8988T (cell line): ENCODE results near the gene KLF7.
A peak's percentile ranks its signal among the peaks of the same experiment; 100 is the strongest.

Source experiments
- DNase-seq: peaks from one replicate; pipeline ENCODE4 v3.0.0; 2011

KLF7 gene

DNA sequence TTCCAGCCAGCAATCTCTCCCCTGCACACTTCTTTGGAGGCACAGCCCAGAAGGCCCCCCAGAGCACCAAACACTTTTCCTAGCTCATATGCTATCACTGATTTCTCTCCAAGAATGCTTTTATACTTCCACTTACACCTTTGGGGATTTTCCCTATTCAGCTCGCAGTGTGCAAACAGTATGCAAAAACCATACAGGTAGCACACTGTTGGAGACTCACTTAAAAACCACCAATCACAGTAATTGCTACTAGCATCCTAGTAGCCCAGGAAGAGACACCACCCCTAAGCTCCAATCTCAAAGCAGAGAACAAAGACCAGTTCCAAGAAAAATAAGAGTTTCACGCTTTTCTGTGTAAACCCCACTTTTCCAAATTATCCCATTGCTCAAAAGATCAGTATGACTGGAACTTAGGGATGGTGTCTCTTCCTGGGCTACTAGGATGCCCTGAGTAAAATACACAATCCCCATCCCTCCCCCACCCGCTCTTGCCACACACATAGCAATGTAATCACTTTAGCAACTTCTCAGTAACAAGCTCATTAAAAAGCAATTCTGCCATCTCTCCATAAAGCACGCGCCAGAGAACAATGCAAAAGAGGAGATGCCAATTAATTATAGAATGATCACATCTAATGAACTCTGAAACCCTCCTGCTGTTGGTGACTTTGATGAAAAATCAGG, 43.0 kb downstream of the KLF7 start:
- no peak for DNase-seq

DNA sequence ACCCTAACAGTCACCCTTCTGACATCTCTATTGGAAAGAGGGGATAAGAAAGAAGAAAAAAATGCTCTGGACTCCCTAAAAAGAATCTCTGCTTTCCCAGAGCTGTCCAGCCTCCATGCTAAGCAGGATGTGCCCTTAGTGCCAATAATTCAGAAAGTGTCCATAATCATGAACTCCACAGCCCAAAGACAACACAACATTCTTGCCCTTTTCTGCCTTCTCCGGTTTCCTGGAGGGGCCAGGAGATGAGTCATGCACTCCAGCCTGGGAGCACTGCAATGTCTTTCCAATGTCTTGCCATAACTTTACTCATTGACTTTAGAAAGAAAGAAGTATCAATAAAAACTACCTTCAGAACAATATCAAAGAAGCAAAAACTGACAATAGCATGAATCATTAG, 44.0 kb downstream of the KLF7 start:
- DNase-seq = peak; percentile 21

DNA sequence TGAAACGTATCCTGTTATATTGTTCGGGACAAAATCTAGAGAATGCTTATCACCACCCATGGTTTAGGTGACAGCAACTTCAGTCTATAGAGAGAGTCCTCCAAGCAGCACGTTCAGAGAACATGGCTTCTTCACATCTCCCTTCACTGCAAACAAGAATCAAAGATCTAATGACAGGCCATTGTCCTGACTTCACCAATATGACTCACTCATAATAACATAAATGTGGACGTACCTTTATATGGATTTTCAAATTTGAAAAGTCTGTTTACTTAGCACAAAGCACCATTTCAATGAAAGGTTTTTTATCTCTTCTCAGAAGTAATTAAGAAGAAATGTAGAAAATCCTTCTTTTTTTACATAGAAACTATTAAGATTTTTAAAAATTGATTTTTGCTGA, 46.7 kb downstream of the KLF7 start:
- DNase-seq = no peak

DNA sequence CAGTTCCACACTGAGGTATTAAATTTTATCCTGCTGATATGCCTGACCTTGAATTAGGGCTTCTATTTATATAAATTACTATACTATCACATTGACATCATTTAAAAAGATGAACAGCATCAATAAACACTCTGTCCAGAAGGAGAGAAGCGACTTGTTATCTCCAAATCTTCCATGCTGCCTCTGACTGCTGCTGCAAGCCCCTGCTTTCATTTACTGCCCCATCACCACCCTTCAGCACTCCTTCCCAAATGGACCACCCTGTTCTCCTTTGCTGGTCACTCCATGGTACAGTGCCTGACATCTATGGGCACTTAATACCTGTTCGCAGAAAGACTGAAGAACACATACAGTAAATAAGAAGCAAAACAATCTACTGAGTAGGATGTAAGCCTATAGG, 48.1 kb downstream of the KLF7 start:
- DNase-seq = no peak

DNA sequence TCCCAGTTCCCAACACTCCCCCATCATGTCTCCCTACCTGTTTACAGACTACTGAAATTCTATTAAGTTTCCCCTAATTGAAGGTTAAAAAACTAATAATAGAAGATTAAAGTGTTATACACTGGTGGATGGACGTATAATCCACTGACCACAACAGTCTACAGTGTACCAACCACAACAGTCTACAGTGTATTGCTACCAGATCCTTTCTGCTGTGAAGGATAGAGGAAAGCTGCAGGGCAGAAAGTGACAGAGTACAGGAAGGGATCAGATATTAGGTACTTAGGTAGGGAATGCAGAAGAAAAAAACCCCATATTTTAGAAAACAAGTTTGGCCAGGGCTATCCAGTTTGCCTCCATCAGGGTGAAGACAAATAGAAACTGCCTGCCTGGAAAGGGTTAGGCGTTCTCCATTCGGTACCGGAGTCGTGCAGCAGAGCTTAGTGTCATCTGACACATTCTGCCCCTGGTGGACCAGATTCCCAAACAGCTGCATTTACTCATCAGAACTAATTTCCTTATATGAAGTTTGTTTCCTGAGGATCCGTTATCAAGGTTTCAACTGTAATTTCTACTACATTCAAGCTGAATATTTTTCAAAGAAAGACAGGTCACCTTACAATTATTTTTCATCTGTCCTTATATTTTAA, 49.9 kb downstream of the KLF7 start:
- no peak for DNase-seq

DNA sequence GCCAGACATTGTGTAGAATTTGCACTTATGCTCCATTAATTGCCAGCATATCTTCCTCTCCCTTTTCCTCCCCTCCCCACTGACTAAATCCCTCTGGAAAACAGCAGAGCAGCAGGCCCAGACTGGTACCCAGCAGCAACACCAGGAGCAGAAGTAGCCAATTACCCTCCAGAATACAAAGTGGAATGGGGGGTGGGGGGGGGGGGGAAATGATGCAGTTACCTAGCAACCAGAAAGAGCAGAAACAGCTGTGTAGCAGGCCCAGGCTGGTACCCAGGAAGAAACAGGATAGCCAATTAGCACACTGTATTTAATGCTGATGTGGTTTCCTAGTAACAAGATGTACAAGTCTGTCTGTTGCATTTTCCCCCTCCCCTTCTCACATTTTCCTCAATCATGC, 52.3 kb downstream of the KLF7 start:
- no peak for DNase-seq

DNA sequence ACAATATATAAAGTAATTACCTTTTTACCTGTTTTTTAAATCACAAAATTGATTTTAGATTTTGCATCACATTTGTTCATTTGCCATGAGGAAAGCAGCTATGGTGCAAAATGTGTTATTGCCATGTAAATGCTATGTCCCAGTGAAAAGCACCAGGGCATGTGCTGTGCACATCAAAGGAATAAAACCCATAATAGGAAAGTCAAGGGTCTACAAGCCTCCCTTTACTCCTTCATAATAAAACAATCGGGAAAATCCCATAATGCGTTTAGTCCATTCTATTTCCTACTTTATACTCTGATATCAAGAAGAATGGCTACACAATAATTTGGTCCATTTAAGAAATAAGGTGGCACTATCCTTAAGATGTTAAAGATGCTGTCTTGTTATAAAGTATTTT, 53.0 kb downstream of the KLF7 start:
- DNase-seq = no peak

DNA sequence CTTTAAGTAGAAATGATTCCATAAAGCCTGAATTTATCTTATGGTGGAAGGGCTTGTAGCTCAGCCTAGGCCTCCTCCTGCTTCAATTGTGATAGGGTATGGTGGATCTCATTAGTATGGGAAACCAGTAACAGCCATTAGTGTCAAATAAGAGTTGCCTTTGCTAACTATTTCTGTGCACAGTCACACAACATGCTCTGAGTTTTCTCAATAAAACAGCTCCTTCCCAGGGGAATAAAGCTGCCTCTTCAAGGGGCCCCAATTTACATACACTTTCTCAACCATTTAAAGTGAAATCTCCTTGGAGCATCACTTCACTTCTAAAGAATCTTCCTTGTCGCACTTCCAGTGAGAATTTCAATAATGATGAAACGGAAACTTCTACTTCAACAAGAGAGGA, 53.4 kb downstream of the KLF7 start:
- no peak for DNase-seq

DNA sequence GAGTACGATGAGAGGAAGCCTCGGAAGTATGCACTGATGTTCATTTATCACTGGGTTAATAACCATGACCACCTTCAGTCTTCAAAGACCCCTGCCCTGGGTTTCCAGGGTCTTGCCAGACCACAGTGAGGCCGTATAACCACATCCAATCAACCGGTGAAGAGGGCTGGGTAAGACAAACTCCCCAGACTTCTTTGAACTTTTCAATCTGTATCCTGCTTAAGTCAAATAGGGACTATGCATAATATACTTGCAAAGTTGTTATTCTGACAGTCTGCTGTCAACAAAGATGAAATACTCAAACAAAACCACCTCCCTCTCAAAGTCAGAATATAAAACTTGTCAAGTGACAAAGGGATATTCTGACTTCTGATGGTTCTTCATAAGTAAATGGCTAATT, 54.0 kb downstream of the KLF7 start:
- no peak for DNase-seq

DNA sequence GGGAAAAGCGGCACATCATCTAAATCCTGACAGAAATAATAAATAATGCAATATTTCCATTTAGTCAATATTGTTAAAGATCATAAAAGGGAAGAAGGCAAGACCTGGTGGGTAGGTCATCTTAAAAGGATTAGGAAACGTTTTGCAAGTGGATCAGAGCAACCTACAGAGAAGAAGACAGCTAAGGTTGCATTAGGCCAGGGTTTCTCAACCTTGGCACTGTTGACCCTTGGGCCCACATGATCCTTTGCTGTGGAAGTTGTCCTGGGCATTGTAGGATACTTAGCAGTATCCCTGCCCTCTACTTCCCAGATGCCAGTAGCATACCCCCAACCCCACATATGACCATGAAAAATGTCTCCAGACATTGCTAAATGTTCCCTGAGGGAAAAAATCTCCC, 55.0 kb downstream of the KLF7 start:
- no peak for DNase-seq

DNA sequence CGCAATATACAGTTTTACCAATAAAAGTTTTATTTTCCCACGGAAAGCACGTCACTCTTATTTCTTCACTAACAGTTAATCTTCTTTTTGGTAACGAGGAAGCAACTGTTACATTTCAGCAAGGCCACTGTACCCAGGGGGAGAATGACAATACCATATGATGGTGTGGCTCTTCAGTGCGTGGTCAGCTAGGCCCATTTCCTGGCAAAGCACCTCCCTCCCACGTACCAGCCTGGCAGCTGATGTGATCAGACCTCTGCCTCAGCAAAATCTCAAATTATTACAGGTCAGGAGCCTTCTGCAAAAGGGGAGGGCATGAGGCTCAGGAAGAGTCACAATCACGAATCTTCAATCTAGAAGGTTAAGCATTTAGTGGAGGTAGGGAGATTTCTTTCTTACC, 55.4 kb downstream of the KLF7 start:
- no peak for DNase-seq

DNA sequence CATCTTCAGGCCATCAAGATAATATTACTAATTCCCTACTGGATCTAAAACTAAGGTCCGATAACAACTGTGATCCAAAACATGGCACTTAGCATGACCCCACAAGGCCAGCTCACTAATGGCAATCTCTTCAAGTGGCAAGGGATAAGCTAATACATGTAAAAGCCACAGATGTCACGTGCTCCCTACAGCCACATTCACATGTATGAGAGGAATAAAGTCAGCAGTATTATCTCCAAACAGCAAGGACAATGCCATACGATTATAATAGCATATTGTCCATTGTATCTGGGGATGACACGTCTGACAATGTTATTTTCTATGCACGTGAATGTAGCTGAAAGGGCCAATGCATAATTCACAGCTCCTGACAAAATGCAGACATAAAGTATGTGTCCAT, 56.0 kb downstream of the KLF7 start:
- DNase-seq = no peak

DNA sequence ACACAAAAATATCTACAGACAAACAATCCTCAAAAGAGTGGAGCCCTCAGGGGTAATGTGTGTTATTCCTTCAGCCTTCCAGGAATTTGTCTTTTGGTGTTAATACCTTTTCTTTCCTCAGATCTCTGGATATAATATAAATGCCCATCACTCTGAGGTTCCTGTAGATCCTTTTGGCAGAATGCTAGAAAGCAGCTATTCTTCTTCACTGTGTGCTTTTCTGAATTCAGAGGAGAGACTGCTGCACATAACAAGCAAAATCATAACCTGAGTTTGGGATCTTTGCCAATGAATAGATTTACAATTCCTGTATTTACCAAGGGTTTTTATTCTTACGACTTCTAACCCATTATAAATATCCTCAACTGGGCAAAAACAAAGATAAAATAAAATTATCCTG, 57.3 kb downstream of the KLF7 start:
- DNase-seq = no peak

DNA sequence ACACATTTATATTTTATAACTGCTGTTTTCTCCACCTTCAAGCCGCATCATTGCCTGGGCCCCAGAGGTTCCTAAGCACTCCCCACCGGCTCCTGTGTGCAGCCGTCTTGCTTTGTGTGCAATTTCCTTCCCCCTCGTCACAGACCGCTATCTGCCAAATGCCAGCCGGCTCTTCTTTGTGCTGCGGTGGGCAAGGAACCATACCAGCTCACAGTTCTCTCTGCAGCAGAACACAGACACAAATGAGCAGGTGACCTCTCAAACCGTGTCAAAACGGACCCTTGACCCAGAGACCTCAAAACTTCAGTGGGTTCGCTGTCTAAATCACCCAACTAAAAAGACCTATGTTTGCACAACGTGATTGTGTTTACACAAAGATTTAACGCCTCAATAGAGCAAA, 58.2 kb downstream of the KLF7 start:
- DNase-seq = no peak

DNA sequence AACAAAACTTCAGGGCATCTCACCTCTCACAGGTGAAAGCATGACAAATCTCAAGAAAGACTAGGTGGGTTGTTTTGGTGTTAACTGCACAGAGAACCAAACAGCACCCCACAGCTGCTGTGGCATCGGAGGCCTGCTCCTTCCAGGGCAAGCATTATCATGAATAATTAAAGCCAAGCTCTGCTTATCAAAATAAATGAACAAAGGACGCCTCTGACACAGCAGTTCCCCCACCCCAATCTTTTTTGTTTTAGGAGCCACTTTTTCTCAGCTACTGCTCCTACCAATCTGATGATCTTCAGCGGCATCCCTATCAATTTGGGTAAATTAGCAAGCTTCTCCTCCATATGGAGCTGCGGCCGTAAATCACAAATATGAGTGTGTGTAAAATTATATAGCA, 58.6 kb downstream of the KLF7 start:
- DNase-seq = no peak

DNA sequence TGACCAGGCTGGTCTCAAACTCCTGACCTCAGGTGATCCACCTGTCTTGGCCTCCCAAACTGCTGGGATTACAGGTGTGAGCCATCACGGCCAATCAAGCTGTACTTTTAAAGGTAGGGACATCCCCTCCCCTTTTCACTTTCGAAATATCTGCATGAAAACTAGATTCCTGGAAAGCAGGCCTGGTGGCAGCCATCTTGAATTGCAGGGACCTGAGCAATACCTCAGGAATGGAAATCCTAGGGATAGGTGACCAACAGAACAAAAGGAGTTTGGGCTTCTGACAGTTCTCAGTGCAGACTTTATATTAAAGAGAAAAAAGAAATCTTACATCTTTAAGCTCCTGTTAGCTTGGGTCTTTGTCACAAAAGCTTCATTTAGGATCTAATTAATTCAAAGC, 62.6 kb downstream of the KLF7 start:
- DNase-seq = no peak

DNA sequence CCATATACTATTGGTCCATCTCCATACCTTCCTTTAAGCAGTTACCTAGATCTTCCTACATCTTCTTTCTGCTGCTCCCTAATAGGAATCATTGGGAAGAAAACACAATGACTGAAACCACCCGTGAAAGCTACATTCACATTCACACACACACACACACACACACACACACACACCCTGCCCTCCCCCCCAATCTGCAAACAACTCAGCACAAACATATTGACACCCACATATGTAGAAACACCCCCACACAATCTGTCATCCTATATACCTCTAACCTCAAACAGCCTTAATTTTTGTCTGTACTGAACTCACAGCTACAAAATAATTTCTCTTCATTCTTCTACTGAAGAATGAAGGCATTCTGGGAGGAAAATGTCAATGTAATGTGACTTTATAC, 63.8 kb downstream of the KLF7 start:
- no peak for DNase-seq

DNA sequence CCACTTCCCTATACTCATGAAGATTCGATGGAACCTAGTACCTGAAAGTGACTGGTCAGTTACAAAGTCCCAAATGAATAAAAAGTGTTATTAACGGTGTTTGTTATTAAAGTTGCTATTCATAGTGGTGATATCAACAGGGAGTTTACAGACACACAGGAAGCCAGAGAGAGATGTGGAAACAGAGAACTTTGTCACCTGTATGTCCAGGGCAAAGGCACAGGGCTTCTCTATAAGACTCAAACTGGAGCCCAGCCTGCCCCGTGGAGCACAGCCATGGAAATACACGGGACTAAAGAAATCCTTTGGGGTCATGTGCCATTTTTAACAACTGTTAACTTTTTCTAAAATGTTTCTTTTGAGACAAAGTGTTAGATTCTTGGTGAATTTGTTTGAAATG, 68.5 kb downstream of the KLF7 start:
- DNase-seq = no peak

DNA sequence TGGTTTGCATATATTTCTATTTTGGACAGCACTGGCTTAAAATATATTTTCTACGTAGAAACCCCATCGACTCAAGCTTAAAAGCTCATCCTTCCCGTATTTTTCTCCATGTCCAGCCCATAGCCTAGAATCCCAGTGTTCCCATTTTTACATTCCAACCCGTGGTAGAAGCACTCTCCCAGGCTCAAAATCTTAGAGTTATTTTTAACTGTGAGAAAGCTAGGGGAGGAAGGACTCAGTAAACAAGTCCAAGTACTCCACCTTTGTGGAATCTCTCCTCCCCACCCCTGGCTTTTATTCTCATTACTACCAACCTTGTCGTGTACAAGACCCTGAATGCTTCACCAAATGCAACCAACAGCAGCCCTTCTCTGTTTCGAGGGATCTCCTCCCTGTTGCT, 69.8 kb downstream of the KLF7 start:
- no peak for DNase-seq

DNA sequence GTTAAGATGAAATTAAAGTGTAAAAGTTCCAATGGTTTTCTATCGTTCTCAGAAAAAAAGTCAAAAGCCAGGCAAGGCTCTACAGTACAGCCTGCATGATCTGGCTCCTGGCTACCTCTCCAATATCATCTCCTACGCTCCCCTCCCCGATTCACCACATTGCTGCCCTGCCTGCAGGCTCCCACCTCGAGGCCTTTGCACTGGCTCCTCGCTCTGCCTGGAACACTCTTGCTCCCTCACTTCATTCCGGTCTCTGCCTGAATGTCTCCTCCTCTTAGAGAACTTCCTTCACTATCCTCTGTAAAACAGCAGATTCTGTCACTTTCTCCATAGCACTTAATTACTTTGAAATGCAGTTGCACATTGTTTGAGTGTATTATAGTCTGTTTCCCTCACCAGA, 72.5 kb downstream of the KLF7 start:
- no peak for DNase-seq

DNA sequence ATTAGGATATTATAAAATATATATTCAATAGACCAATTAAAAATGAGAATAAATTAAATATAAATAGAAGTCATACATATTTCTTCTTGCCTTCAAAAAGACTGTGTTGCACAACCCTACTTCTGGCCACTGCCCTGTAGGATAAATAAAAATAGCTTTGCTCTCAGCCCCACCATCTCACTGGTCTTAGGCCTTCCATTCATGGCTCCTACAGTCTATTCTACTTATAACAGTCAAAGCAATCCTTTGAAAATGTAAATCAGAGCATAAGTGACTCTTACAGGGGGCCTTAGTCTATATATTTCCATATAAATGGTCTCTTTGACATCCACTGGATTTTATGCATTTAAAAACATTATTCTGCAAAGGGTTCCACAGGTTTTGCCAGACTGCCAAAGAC, 72.9 kb downstream of the KLF7 start:
- no peak for DNase-seq

DNA sequence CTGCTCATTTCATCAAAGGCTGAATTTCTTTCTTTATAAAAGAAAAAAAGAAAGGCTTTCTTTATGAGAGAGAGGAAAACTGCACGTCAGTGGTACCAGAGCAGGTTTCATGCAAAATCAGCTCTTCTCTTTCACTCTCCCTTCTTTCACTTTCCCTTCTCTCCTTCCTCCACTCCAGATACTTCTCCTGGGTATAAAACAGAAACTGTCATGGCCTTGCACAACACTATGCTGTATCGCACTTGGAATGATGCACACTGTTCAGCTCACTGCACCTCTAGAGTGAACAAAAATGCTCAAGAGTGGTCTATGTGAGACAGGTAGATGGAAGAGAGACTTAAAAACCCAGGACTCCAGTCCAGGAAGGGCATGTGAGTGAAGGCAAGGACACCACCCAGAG, 73.8 kb downstream of the KLF7 start:
- DNase-seq = no peak

DNA sequence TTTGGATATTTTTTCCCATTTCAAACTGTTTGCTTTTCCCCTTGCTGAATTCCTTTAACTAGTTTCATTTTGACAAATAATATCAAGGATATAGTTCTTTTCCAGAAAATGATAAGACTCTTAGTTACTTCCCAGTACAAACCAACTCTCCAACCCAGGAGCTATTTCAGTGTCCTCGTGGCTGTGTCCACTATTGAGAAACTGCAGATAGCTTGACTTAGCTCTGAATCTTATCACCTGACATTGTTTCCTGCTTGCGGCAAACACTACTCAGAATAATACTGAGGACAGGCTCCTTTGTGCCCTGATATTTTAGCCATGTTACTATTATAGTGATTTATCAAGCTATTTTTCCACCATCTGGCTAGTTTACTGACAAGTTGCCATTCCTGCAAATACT, 74.6 kb downstream of the KLF7 start:
- DNase-seq = no peak

DNA sequence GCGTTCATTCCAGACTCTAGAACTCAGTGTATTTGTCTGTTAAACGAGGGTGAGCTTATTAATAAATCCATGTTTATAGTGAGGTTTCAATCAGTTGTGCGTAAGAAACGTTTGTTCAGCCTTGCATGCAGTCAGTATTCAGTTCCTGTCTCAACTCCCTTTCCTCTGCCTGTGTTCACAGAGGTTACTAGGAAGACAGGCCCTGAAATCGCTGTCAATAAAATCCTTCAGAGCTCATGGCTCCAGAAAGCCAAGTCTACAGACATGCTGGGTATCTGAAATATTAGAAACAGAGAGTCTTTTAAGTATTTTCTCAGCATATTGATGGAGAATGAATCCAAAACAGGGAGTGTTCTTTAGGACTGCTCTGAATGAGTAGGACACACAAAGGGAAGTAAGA, 75.4 kb downstream of the KLF7 start:
- DNase-seq = no peak

DNA sequence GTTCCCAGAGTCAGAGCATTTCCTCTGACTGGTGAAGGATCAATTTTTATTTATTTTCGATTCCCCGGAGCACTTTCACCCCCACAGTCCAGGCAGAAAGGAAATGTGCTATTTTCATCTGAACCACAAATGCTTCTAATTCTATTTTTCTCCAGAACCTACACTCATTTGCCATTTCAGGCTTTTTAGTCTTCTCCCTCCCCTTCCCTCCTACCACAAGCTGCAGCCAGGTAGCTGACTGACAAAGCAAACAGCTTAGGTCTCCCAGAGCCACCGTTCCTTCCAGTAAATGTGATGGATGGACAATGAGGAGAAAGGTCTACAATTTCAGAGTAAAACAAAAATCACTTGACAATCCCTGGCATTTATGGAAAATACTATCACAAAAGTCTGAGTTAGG, 76.9 kb downstream of the KLF7 start:
- DNase-seq = no peak
